HG03108 (cell line): ENCODE measurements around the gene RALGPS2.

ENCODE experiments used
- ATAC-seq: cut with Tn5 transposase; IDR thresholded peaks from one replicate; pipeline ENCODE4 v1.9.1; 2021; ENCODE audit warnings: moderate library complexity; ENCODE audit not compliant: unreplicated experiment

Gene RALGPS2

GRCh38 chr1:178724728-178725465 lies at the start of gene RALGPS2:
TSS of gene RALGPS2 (plus strand) at chr1:178725244. CDS start at chr1:178776765, 51,521 bp downstream.
- ATAC-seq = peak; percentile 55

- ATAC-seq = no peak
Measured at GRCh38 chr1:178679237-178679636, 45.8 kb upstream of the RALGPS2 start.

DNA sequence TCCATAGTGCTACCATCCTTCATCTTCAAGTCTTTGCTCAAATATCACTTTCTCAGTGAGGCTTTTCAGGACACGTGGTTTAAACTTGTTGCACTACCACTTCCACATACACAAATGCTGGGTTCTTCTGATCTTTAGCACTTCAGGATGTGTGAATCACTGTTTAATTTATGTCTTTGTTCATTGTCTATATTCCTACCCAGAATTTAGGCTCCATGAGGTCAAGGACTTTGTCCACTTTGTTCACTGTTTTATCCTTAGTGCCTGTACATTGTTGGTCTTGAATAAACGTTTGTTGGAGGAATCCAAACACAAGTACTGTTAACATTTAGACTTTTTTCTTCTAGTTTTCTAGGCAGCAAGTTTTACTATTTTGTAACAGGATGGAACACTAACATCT lies 42.6 kb upstream of the RALGPS2 start:
- no peak for ATAC-seq

- no peak for ATAC-seq
Measured at GRCh38 chr1:178682886-178683285, 42.2 kb upstream of the RALGPS2 start.

DNA sequence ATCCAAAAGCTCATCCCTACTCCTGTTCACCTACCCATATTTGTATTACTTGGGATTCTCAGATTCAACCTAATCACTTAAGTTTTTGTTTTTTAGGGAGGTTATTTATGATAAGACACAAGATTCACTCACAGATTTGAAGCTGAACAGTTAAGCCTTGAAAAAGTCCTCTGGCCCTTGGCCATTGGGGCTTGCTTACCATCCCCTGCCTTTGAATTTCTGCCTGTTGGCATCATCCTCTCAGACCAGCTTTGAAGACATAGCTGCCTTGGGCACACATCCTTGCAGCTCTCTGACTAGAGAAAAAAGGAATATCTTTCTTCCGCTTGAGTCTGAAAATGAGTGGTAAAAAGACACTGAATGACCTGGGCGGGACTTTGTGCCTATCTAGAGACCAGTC lies 41.8 kb upstream of the RALGPS2 start:
- ATAC-seq = no peak

- no peak for ATAC-seq
Measured at GRCh38 chr1:178684111-178684510, 40.9 kb upstream of the RALGPS2 start.

DNA sequence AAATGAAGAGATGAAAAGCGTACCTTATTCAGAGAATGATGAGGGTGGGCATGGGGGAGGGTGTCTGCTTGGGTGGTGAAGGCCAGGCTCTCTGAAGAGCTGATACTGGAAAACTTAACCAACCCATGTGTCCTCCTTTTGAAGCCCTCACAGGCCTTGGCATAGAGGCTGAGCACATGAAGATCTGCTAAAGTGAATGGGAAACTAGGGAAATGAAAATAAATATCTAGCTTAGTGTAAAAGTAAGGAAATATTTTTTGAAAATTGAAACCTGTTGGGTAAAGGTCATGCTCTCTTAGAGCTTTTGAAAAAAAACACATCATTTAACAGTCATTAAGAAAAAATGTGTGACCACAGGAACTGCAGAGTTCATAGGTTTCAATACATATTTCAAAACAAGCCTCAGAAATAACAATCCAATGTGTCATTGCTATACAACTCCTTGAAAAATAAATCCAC lies 40.5 kb upstream of the RALGPS2 start:
- ATAC-seq = peak; percentile 68

- no peak for ATAC-seq
Measured at GRCh38 chr1:178686407-178686806, 38.6 kb upstream of the RALGPS2 start.

- ATAC-seq = no peak
Measured at GRCh38 chr1:178688244-178688643, 36.8 kb upstream of the RALGPS2 start.

GRCh38 chr1:178689769-178690168 lies 35.3 kb upstream of the RALGPS2 start:
- no peak for ATAC-seq

DNA sequence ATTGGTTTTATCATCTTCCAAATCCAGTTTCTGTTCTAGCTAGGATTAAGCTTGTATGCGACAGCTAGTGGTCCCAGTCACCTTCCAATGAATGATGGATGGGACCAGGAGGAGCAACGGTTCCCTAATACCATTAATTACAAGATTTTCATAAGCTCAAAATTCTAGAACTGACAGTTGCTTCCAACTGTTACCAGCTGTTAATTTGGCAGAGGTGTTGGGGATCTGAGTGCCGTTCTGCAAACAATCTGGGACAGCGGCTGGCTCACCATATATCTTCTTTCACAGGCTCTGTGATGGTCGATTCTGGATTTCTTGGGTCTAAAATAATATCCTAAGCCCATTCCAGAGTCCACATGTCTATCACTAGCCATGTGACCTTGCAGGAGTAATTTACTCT lies 34.5 kb upstream of the RALGPS2 start:
- no peak for ATAC-seq

GRCh38 chr1:178692564-178693327 lies 32.3 kb upstream of the RALGPS2 start:
- ATAC-seq = no peak

GRCh38 chr1:178693366-178693765 lies 31.7 kb upstream of the RALGPS2 start:
- no peak for ATAC-seq

- no peak for ATAC-seq
Measured at GRCh38 chr1:178694923-178695525, 30.0 kb upstream of the RALGPS2 start.

GRCh38 chr1:178702146-178702545 lies 22.9 kb upstream of the RALGPS2 start:
- no peak for ATAC-seq

DNA sequence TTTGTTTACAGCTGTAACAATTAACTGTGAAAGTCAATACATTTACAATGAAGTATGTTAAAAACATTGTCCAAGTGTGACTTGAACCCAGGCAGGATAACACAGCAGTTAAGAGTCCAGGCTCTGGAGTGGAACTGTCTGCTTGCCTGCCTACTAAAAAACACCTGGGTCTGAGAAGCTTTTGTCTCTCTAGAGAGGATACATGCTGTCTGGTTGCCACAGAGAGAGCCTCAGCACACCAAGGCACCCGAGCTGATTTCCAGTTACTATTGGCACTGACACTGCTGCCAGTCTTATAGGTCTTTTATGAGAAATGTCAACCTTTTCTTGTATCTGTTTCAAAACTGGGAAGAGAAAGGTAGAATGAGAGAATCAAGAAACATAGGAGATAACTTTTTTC lies 20.2 kb upstream of the RALGPS2 start:
- no peak for ATAC-seq

- no peak for ATAC-seq
Measured at GRCh38 chr1:178706432-178706831, 18.6 kb upstream of the RALGPS2 start.

GRCh38 chr1:178713259-178713658 lies 11.8 kb upstream of the RALGPS2 start:
- ATAC-seq = no peak

DNA sequence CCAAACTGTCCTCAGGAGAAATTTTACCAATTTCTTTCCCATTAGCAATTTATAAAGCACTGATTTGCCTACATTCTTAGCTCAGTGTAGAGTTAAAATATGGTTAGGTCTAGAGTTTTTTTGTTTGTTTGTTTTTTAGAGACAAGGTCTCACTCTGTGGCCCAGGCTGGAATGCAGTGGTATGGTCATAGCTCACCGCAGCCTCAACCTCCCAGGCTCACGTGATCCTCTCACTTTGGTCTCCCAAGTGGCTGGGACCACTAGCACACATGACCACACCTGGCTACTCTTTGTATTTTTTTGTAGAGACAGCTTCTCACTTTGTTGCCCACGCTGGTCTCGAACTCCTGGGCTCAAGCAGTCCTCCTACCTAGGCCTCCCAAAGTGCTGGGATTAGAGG lies 10.6 kb upstream of the RALGPS2 start:
- no peak for ATAC-seq

- ATAC-seq = no peak
Measured at GRCh38 chr1:178716111-178716510, 8.9 kb upstream of the RALGPS2 start.

DNA sequence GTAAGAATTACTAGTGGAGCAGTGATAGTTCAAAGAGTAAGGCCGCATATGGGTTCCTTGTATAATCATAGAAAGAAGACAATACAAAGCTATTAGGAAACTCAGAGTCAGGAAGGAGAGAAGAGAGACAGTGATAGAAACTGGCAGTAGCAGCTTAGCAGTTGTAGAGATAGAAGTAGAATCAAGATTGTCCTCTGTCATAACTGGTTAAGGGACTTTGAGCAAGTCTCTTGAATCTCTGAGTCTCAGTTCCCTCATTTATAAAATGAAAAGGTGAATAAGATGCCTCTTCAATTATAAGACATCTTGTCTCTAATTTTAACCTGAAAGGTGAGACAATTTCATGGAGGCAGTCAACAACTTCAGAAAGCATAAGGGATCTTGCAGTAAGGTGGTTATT lies 6.5 kb upstream of the RALGPS2 start:
- ATAC-seq = no peak

DNA sequence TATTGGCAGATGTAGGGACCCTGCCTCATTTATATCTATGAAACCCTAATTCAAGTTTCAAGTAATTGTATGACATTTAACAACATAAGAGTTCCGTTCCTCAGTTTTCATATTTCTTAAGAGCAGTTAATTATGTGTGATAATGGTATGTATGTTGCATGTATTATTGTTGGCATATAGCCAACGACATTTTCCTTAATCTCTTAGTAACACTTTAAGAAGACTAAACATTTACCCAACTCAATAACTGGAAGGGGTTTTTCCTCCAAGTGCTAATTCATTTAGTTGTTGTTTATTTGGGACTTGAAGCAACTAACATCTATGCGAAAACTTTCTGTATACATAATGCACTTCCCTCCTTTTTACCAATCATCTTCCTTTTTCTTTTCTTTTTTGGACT lies 1.5 kb upstream of the RALGPS2 start:
- ATAC-seq = no peak
